Lung (tissue), 12 donors: ENCODE data around the gene ZRANB3. TPM values are rescaled to one million over a fixed set of nuclear protein-coding genes. Genes with fewer than 3 reads are reported as not detected.
"Not testable (repeated sequence)": the region's sequence is repeated elsewhere in the genome, so short reads cannot be mapped to it uniquely, and the experiment has no call there.

Experiments used
- ATAC-seq: fragments of 200-7000 bp; cut with Tn5 transposase; one replicate; pipeline ENCODE4 v1.9.1; 2020; ENCODE audit warnings: moderate number of reproducible peaks; ENCODE audit not compliant: insufficient read depth, low FRiP score
- DNase-seq, 3 donors: peaks; one replicate each; pipeline ENCODE4 v3.0.0-alpha.2; 2013 to 2017
- H3K27ac ChIP-seq, 2 donors: one replicate each; pipeline ENCODE4 v1.5.1; 2013; ENCODE audit warnings: mild to moderate bottlenecking in 2 of 2, moderate library complexity in 2 of 2, control low read depth in 1 of 2, inconsistent platforms in 1 of 2, low read depth in 1 of 2, low read length in 1 of 2
- H3K27me3 ChIP-seq, 3 donors: one replicate each; pipeline ENCODE4 v1.5.1; 2013; ENCODE audit warnings: low read length in 2 of 3; ENCODE audit not compliant: control insufficient read depth in 3 of 3, insufficient read depth in 3 of 3
- H3K36me3 ChIP-seq, 4 donors: one replicate each; pipeline ENCODE4 v1.5.1; 2013; ENCODE audit warnings: low read length in 4 of 4, mild to moderate bottlenecking in 1 of 4, moderate library complexity in 1 of 4; ENCODE audit not compliant: control insufficient read depth in 4 of 4, insufficient read depth in 4 of 4
- H3K4me1 ChIP-seq, 5 donors: one replicate each; pipeline ENCODE4 v1.5.1; 2013; ENCODE audit warnings: low read length in 5 of 5, mild to moderate bottlenecking in 2 of 5, moderate library complexity in 1 of 5; ENCODE audit not compliant: control insufficient read depth in 5 of 5, insufficient read depth in 5 of 5
- H3K4me3 ChIP-seq: one replicate; pipeline ENCODE4 v1.5.1; 2013; ENCODE audit warnings: mild to moderate bottlenecking, control low read depth, moderate library complexity
- H3K9ac ChIP-seq, 2 donors: one replicate each; pipeline ENCODE4 v1.5.1; 2013; ENCODE audit warnings: low read length in 2 of 2, control low read depth in 1 of 2; ENCODE audit not compliant: insufficient read depth in 1 of 2
- H3K9me3 ChIP-seq, 4 donors: one replicate each; pipeline ENCODE4 v1.5.1; 2013; ENCODE audit warnings: low read length in 3 of 4, mild to moderate bottlenecking in 1 of 4, moderate library complexity in 1 of 4; ENCODE audit not compliant: control insufficient read depth in 4 of 4, insufficient read depth in 3 of 4
- WGBS, 2 donors: extraction: QIAGEN DNeasy Blood & Tissue Kit; methylation state at CpG; one replicate each; pipeline ENCODE4 v1.1.7; 2013; 5-methylcytosine and 5-hydroxymethylcytosine counted together
- polyA plus RNA-seq, 2 donors: library from polyadenylated mRNA; stranded (reverse); fragments of 200-250 nt; gene quantifications; one replicate each; pipeline ENCODE4 v1.2.1, GENCODE V29; 2013
- total RNA-seq, 2 donors: library from RNA; depleted of rRNA in 1 of 2; stranded (reverse); fragments of >200 nt in 1 of 2; gene quantifications; one replicate each; pipeline ENCODE4 v1.2.1, GENCODE V29; 2014 to 2021
- TF ChIP-seq, protein P1 (sequence below): IDR thresholded peaks from 2 replicates; pipeline ENCODE4 v1.5.1; 2012; ENCODE audit warnings: mild to moderate bottlenecking; ENCODE audit errors: control extremely low read depth, extremely low read depth
- donor health status: control.
- donor health status: control.
- donor health status: Bipolar disorder and iron deficiency.
- donor health status: healthy.
- donor health status: DM: yes; HTN: yes; CAD: no.

ZRANB3 gene
- total and polyA plus RNA-seq, 4 donors: 1.3 to 14.9 (median 3.3) TPM

DNA sequence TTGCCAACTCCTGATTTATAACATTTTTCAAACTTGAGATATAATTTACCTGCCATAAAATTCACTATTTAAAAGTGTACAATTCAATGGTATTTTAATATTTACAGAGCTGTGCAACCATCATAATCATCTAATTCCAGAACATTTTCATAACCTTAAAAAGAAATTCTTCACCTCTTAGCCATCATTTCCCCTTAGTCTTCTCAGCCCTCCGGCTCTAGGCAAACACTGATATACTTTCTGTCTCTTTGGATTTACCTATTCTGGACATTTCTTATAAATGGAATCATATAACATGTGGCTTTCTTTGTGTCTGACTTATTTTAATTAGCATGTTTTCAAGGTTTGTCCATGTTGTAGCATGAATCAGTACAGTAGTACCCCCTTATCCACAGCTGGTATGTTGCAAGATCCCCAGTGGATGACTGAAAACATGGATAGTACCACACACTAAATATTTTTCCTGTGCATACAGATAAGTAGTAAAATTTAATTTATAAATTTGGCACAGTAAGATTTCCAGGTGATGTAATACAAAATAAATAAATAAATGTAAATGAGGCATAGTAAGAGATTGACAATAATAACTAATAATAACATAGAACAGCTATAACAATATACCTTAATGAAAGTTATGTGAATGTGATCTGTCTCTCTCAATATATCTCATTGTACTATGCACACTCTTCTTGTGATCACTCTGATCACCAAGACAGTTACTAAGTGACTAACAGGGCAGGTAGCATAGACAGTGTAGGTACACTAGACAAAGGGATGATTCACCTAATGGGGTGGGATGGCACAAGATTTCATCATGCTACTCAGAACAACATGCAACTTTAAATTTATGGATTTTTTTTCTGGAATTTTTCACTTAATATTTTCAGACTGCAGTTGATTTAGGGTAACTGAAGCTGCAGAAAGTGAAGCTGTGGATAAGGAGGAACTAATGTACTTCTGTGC is 405.8 kb downstream of the ZRANB3 start:
- Histone ChIP-seq H3K36me3 (peaks cover 0 to 23% (median 14%) of the 10 kb centered on the region in 4 donors), H3K27ac (no peak overlapping the region), H3K9me3 (no peaks in the 10 kb centered on the region), H3K4me1 (no peaks in the 10 kb centered on the region), H3K4me3 (no peak overlapping the region), H3K9ac (no peak overlapping the region), H3K27me3 (no peaks in the 10 kb centered on the region)
- DNase-seq (no peak), ATAC-seq (no peak)
- TF ChIP-seq, protein P1, sequence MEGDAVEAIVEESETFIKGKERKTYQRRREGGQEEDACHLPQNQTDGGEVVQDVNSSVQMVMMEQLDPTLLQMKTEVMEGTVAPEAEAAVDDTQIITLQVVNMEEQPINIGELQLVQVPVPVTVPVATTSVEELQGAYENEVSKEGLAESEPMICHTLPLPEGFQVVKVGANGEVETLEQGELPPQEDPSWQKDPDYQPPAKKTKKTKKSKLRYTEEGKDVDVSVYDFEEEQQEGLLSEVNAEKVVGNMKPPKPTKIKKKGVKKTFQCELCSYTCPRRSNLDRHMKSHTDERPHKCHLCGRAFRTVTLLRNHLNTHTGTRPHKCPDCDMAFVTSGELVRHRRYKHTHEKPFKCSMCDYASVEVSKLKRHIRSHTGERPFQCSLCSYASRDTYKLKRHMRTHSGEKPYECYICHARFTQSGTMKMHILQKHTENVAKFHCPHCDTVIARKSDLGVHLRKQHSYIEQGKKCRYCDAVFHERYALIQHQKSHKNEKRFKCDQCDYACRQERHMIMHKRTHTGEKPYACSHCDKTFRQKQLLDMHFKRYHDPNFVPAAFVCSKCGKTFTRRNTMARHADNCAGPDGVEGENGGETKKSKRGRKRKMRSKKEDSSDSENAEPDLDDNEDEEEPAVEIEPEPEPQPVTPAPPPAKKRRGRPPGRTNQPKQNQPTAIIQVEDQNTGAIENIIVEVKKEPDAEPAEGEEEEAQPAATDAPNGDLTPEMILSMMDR: no peak
- 96 to 100% methylated on average over 1 of the region's 1 CpG for WGBS, 2 donors

DNA sequence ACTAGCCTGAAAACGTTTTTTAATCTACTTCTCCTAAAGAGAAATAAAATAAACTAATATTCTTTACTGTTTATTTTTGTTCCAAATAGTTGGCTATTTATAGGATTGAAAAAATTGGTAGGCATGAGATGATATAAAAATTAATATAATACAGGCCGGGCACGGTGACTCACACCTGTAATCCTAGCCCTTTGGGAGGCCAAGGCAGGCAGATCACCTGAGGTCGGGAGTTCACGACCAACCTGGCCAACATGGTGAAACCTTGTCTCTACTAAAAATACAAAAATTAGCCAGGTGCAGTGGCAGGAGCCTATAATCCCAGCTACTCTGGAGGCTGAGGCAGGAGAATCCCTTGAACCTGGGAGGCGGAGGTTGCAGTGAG is 409.4 kb downstream of the ZRANB3 start:
- H3K9me3 ChIP-seq, H3K9ac ChIP-seq, H3K4me3 ChIP-seq, ATAC-seq, H3K27ac ChIP-seq, DNase-seq, H3K4me1 ChIP-seq, H3K27me3 ChIP-seq: not testable (repeated sequence)
- peaks cover 7 to 15% (median 8%) of the 10 kb centered on the region in 4 donors for H3K36me3 ChIP-seq
- WGBS, 2 donors: 91 to 97% methylated on average over 6 of the region's 6 CpGs

- Histone ChIP-seq H3K4me1 (no peaks in the 10 kb centered on the region), H3K27ac (no peak overlapping the region), H3K4me3 (no peak overlapping the region), H3K9ac (no peak overlapping the region), H3K9me3 (peaks cover 0 to 4% (median 0%) of the 10 kb centered on the region in 4 donors), H3K27me3 (no peaks in the 10 kb centered on the region), H3K36me3 (peaks cover 5 to 15% (median 7%) of the 10 kb centered on the region in 4 donors)
- WGBS, 2 donors: 95 to 97% methylated on average over 2 of the region's 2 CpGs
- DNase-seq: no peak
- no peak for ATAC-seq
- TF ChIP-seq, protein P1: no peak
These were observed 409.9 kb downstream of the ZRANB3 start for GRCh38 chr2:135121016-135121657.

DNA sequence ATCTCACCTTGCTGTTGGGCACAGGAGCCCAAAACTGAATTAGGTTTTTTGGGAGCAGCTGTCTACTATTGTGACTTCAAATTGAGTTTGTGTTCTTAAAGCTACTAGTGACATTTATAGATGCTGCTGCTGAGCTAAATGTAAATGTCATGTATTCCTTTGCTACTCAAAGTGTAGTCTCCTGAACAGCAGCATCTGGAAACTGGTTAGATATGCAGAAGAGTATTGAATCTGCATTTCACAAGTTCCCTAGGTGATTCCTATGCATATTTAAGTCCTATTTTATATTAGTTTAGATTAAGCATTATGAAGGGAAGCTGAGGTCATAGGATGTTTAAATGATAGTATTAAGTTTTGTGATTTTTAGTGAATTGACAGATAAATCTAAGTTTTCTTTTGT is 411.4 kb downstream of the ZRANB3 start:
- Histone ChIP-seq H3K27ac (no peak overlapping the region), H3K9ac (no peak overlapping the region), H3K36me3 (peaks cover under 1 to 14% (median 7%) of the 10 kb centered on the region in 4 donors), H3K4me1 (peaks cover 0 to 5% (median 0%) of the 10 kb centered on the region in 5 donors), H3K9me3 (peaks cover 0 to 4% (median 0%) of the 10 kb centered on the region in 4 donors), H3K27me3 (no peaks in the 10 kb centered on the region), H3K4me3 (no peak overlapping the region)
- TF ChIP-seq, protein P1: no peak
- ATAC-seq: no peak
- no peak for DNase-seq
